AG10803 (cell line): ENCODE data around the gene NFYB.

ENCODE experiments used
- DNase-seq: peaks from one replicate; pipeline ENCODE4 v3.0.0; 2010; ENCODE audit warnings: low read depth
- H3K4me3 ChIP-seq: 2 replicates; pipeline ENCODE4 v1.5.1; 2011; ENCODE audit warnings: mild to moderate bottlenecking, low read length, control low read depth
- CTCF ChIP-seq: conservative IDR thresholded peaks from 2 replicates; pipeline ENCODE4 v1.5.1; 2011; ENCODE audit warnings: mild to moderate bottlenecking, low read length, control low read depth, inconsistent platforms

The NFYB gene

GRCh38 chr12:104133321-104133720 is 4.7 kb downstream of the NFYB start:
- H3K4me3 ChIP-seq: no peak overlapping the region
- no peak for TF ChIP-seq CTCF
- no peak for DNase-seq

- TF ChIP-seq CTCF: no peak
- no peak for DNase-seq
- no peak overlapping the region for H3K4me3 ChIP-seq
These were observed 5.6 kb downstream of the NFYB start for GRCh38 chr12:104132351-104132956.

GRCh38 chr12:104131609-104132008 is 6.4 kb downstream of the NFYB start:
- no peak for TF ChIP-seq CTCF
- DNase-seq: no peak
- no peak overlapping the region for H3K4me3 ChIP-seq

- no peak for TF ChIP-seq CTCF
- no peak overlapping the region for H3K4me3 ChIP-seq
- no peak for DNase-seq
These were observed 7.2 kb downstream of the NFYB start for GRCh38 chr12:104130760-104131159.

- TF ChIP-seq CTCF: no peak
- no peak for DNase-seq
- H3K4me3 ChIP-seq: no peak overlapping the region
These were observed 11.5 kb downstream of the NFYB start for GRCh38 chr12:104126548-104126947.

GRCh38 chr12:104122298-104122697 is 15.7 kb downstream of the NFYB start:
- DNase-seq: no peak
- TF ChIP-seq CTCF: no peak
- H3K4me3 ChIP-seq: no peak overlapping the region

GRCh38 chr12:104121001-104121400 is 17.0 kb downstream of the NFYB start:
- TF ChIP-seq CTCF: no peak
- peak; percentile 68 for DNase-seq
- H3K4me3 ChIP-seq: no peak overlapping the region
